ENCODE results near the gene LRRC37A.
"Not testable (repeated sequence)": the region's sequence is repeated elsewhere in the genome, so short reads cannot be mapped to it uniquely, and the experiment has no call there.

Gene LRRC37A

DNA sequence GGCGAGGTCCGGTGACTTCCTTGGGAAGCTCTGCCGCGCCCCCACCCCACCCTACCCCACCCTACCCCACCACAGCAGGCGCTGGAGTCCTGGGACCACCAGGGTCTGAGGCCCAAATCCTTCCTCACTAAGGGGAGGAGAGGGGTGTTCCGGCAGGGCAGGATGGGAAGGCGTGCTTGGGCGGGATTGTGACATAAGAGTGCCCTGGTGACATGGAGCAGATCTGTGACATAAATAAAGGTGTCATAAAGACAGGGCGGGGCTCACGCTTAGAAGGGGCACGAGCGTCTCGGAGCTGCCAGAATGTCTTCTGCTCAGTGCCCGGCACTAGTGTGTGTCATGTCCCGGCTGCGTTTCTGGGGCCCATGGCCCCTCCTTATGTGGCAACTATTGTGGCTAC is at the start of gene LRRC37A:
Gene LRRC37A, plus strand, starts transcription at position 301 of the 400 bp plus-strand sequence. Its CDS starts 3 bp downstream, at position 304.
- H3K9ac ChIP-seq (ENCODE audit: low read depth in 1 of 2, low read length in 2 of 2); H3K9me3 ChIP-seq (ENCODE audit: control insufficient read depth in 1 of 2, low read length in 2 of 2); H3K36me3 ChIP-seq (ENCODE audit: control insufficient read depth in 1 of 2, insufficient read depth in 2 of 2, low read length in 2 of 2); H3K27me3 ChIP-seq (ENCODE audit: control insufficient read depth in 1 of 2, insufficient read depth in 2 of 2, low read length in 2 of 2); H3K4me3 ChIP-seq (ENCODE audit: low read depth in 1 of 2, low read length in 2 of 2); H3K4me1 ChIP-seq (ENCODE audit: control insufficient read depth in 1 of 2, insufficient read depth in 2 of 2, low read length in 2 of 2); H3K27ac ChIP-seq (ENCODE audit: low read depth, low read length): not testable (repeated sequence)

DNA sequence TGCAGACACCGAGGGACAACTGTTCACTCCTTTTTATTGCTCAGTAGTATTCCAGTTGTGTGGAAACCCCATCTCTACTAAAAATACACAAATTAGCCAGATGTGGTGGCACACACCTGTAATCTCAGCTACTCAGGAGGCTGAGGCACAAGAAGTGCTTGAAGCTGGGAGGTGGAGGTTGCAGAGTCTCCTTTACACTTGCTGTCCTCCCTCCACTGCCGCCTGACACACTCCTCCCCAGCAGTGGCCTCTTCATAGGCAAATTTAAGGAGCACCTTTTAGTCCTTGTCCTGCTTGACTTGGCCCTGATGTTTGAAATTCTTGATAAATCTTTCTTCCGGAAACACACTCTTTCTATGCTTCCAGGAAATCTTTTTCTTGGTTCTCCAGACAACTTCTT is 45.8 kb upstream of the LRRC37A start:
- not testable (repeated sequence) for H3K27ac ChIP-seq (ENCODE audit: low read depth, low read length)

DNA sequence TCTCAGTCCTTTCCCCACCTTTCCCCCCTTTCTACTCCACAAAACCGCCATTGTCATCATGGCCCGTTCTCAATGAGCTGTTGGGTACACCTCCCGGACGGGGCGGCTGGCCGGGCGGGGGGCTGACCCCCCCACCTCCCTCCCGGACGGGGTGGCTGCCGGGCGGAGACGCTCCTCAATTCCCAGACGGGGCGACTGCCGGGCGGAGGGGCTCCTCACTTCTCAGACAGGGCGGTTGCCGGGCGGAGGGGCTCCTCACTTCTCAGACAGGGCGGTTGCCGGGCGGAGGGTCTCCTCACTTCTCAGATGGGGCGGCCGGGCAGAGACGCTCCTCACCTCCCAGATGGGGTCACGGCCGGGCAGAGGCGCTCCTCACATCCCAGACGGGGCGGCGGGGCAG is 42.1 kb upstream of the LRRC37A start:
- not testable (repeated sequence) for H3K9ac ChIP-seq (ENCODE audit: low read depth in 1 of 2, low read length in 2 of 2); H3K27ac ChIP-seq (ENCODE audit: low read depth, low read length)

More for the DNA sequence above, 45.8 kb upstream of the LRRC37A start:
- H3K9me3 ChIP-seq (ENCODE audit: control insufficient read depth in 1 of 2, low read length in 2 of 2); H3K27me3 ChIP-seq (ENCODE audit: control insufficient read depth in 1 of 2, insufficient read depth in 2 of 2, low read length in 2 of 2); H3K4me1 ChIP-seq (ENCODE audit: control insufficient read depth in 1 of 2, insufficient read depth in 2 of 2, low read length in 2 of 2); H3K9ac ChIP-seq (ENCODE audit: low read depth in 1 of 2, low read length in 2 of 2); H3K4me3 ChIP-seq (ENCODE audit: low read depth in 1 of 2, low read length in 2 of 2); H3K36me3 ChIP-seq (ENCODE audit: control insufficient read depth in 1 of 2, insufficient read depth in 2 of 2, low read length in 2 of 2): not testable (repeated sequence)

DNA sequence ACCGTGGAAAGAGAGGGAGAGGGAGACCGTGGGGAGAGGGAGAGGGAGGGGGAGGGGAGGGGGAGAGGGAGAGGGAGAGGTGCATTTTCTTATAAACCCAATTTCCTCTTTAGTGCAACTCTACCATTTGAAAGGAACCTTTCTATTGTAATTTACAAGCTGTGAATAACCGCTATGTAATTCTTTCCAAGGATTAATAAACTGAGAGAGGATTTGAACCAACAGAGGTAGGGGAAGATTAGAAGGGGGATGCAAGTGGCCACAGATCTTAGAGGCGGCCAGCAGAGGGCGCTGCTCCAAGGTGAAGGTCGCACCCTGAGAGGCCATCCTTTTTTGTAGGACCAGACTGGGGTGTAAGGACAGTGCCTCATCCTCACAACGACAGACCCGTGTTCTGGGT is 41.2 kb upstream of the LRRC37A start:
- not testable (repeated sequence) for H3K27me3 ChIP-seq (ENCODE audit: control insufficient read depth in 1 of 2, insufficient read depth in 2 of 2, low read length in 2 of 2); H3K9ac ChIP-seq (ENCODE audit: low read depth in 1 of 2, low read length in 2 of 2); H3K4me1 ChIP-seq (ENCODE audit: control insufficient read depth in 1 of 2, insufficient read depth in 2 of 2, low read length in 2 of 2); H3K27ac ChIP-seq (ENCODE audit: low read depth, low read length); H3K9me3 ChIP-seq (ENCODE audit: control insufficient read depth in 1 of 2, low read length in 2 of 2); H3K4me3 ChIP-seq (ENCODE audit: low read depth in 1 of 2, low read length in 2 of 2); H3K36me3 ChIP-seq (ENCODE audit: control insufficient read depth in 1 of 2, insufficient read depth in 2 of 2, low read length in 2 of 2)

More for the DNA sequence above, 42.1 kb upstream of the LRRC37A start:
- not testable (repeated sequence) for H3K4me3 ChIP-seq (ENCODE audit: low read depth in 1 of 2, low read length in 2 of 2); H3K36me3 ChIP-seq (ENCODE audit: control insufficient read depth in 1 of 2, insufficient read depth in 2 of 2, low read length in 2 of 2); H3K4me1 ChIP-seq (ENCODE audit: control insufficient read depth in 1 of 2, insufficient read depth in 2 of 2, low read length in 2 of 2); H3K27me3 ChIP-seq (ENCODE audit: control insufficient read depth in 1 of 2, insufficient read depth in 2 of 2, low read length in 2 of 2); H3K9me3 ChIP-seq (ENCODE audit: control insufficient read depth in 1 of 2, low read length in 2 of 2)

DNA sequence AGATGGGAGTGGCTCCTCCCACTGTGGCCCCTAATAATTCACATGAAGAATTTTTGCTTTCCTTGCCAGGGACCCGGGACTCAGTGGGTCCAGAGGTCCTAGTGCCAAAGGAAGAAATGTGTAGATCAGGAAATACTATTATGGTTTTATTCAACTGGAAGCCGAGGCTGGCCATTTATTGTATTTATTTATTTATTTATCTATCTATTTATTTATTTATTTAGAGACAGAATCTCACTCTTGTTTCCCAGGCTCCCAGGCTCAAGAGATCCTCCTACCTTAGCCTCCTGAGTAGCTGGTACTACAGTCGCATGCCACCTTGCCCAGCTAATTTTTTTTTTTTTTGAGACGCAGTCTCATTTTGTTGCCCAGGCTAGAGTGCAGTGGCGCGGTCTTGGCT is 40.7 kb upstream of the LRRC37A start:
- not testable (repeated sequence) for H3K27ac ChIP-seq (ENCODE audit: low read depth, low read length); H3K9ac ChIP-seq (ENCODE audit: low read depth in 1 of 2, low read length in 2 of 2); H3K4me1 ChIP-seq (ENCODE audit: control insufficient read depth in 1 of 2, insufficient read depth in 2 of 2, low read length in 2 of 2); H3K4me3 ChIP-seq (ENCODE audit: low read depth in 1 of 2, low read length in 2 of 2); H3K9me3 ChIP-seq (ENCODE audit: control insufficient read depth in 1 of 2, low read length in 2 of 2); H3K27me3 ChIP-seq (ENCODE audit: control insufficient read depth in 1 of 2, insufficient read depth in 2 of 2, low read length in 2 of 2); H3K36me3 ChIP-seq (ENCODE audit: control insufficient read depth in 1 of 2, insufficient read depth in 2 of 2, low read length in 2 of 2)

DNA sequence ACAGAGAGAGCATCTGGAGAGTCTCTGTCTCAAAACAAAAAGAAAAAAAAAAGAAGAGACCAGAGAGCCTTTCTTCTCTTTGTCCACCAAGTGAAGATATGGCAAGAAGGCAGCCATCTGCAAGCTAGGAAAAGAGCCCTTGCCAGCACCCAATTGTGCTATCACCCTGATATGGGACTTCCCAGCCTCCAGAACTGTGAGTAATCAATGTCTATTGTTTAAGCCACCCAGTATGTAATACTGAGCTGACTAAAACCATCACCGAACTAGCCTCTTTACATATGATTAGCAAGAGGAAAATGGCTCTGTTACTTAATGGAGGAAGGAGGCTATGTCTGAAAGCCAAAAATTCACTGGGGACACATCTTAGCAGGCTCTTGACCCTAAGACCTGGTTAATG is 38.6 kb upstream of the LRRC37A start:
- not testable (repeated sequence) for H3K9ac ChIP-seq (ENCODE audit: low read depth in 1 of 2, low read length in 2 of 2); H3K4me3 ChIP-seq (ENCODE audit: low read depth in 1 of 2, low read length in 2 of 2); H3K27me3 ChIP-seq (ENCODE audit: control insufficient read depth in 1 of 2, insufficient read depth in 2 of 2, low read length in 2 of 2); H3K36me3 ChIP-seq (ENCODE audit: control insufficient read depth in 1 of 2, insufficient read depth in 2 of 2, low read length in 2 of 2); H3K9me3 ChIP-seq (ENCODE audit: control insufficient read depth in 1 of 2, low read length in 2 of 2); H3K27ac ChIP-seq (ENCODE audit: low read depth, low read length); H3K4me1 ChIP-seq (ENCODE audit: control insufficient read depth in 1 of 2, insufficient read depth in 2 of 2, low read length in 2 of 2)

DNA sequence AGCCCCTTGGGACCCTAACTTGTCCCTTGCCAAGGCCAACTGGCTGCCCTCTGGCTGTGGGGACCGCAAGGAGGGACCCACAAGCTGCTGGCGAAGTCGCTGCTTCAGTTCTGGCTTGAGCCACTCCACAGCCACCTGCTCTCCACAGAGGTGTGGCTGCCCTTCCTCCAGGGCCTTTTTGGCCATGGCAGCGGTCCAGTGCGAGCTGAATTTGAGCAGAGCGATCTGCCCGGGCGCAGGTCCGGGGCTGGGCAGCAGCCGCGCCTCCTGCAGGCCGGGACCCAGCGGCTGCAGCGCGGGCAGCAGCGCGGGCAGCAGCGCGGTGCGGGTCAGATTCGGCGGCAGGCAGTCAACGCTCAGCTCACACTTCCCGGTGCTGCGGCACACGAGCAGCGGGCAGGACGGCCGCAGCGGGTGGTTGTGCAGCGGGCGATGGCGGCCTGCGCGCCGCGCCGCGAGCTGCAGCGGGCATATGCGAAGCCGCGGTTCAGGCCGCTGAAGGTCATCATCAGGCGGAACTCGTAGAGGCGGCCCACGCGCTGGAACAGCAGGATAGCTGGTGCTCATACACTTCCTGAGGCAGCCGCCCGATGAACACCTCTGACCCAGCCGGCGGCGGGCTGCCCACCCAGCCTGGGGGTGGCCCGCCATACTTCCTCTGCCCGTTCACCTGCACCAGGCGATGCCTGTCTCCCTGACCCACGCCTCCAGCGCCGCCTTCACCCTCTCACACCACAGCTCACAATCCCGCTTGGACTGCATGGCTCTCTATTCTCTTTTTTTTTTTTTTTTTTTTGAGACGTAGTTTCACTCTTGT is 34.9 kb upstream of the LRRC37A start:
- H3K9ac ChIP-seq (ENCODE audit: low read depth in 1 of 2, low read length in 2 of 2); H3K27me3 ChIP-seq (ENCODE audit: control insufficient read depth in 1 of 2, insufficient read depth in 2 of 2, low read length in 2 of 2); H3K27ac ChIP-seq (ENCODE audit: low read depth, low read length); H3K9me3 ChIP-seq (ENCODE audit: control insufficient read depth in 1 of 2, low read length in 2 of 2); H3K36me3 ChIP-seq (ENCODE audit: control insufficient read depth in 1 of 2, insufficient read depth in 2 of 2, low read length in 2 of 2); H3K4me1 ChIP-seq (ENCODE audit: control insufficient read depth in 1 of 2, insufficient read depth in 2 of 2, low read length in 2 of 2): not testable (repeated sequence)
- H3K4me3 ChIP-seq (ENCODE audit: low read depth in 1 of 2, low read length in 2 of 2) = peak overlapping the region; percentile 29 to 45

DNA sequence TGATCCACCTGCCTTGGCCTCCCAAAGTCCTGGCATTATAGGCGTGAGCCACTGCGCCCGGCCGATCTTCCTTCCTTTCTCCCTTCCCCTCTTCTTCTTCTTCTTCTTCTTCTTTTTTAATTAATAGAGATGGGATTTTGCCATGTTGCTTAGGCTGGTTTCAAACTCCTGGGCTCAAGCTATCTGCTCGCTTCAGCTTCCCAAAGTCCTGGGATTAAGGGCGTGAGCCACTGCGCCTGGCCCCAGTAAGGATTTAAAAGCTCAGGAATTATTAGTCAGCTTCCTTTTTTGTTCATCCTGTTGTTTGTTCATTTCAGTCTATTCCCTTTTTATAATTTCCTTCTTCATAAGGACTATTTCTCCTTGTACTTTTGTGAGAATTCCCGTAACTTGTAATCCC is 32.7 kb upstream of the LRRC37A start:
- peaks cover 0 to 3% of the 10 kb centered on the region in 2 donors for H3K27me3 ChIP-seq (ENCODE audit: control insufficient read depth in 1 of 2, insufficient read depth in 2 of 2, low read length in 2 of 2)

DNA sequence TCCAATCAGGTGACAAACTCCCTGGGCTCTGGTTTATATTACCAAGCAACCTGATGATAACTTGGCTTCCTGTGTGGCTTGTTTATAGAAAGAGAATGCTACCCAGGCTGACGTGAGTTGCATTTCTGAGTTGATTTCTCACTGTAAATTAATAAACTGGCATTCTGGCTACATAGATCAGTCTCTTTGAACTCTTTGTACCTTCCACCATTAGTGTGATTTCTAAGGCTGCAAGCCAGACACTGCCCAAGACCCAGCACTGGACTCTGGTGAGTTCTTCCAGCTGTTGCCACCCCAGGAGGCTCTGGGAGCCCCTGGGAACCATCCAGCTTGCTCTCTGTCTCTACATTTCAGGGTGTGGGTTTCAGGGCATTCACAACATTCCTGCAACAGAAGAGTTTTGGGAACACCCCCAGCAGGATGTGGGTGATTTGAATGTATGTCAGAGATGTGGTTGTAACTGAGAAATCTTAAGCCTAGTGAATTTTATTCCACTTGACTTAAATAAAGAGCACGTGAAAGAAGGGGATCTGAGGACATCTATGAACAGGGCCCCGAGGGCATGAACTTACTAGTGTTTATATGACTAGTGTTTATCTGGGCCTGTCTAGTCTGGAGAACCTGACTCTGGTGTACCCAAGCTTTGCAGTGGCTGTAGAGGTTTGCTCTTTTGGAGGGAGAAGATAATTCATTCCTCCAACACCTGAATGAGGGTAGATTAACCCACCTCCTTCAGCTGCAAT is 30.3 kb upstream of the LRRC37A start:
- no peak overlapping the region for H3K4me3 ChIP-seq (ENCODE audit: low read depth in 1 of 2, low read length in 2 of 2)
- no peak overlapping the region for H3K9ac ChIP-seq (ENCODE audit: low read depth in 1 of 2, low read length in 2 of 2)
- H3K36me3 ChIP-seq (ENCODE audit: control insufficient read depth in 1 of 2, insufficient read depth in 2 of 2, low read length in 2 of 2) = no peaks in the 10 kb centered on the region
- H3K27me3 ChIP-seq (ENCODE audit: control insufficient read depth in 1 of 2, insufficient read depth in 2 of 2, low read length in 2 of 2) = peaks cover 0 to 9% of the 10 kb centered on the region in 2 donors
- no peaks in the 10 kb centered on the region for H3K9me3 ChIP-seq (ENCODE audit: control insufficient read depth in 1 of 2, low read length in 2 of 2)
- H3K4me1 ChIP-seq (ENCODE audit: control insufficient read depth in 1 of 2, insufficient read depth in 2 of 2, low read length in 2 of 2) = peaks cover 10 to 13% of the 10 kb centered on the region in 2 donors
- no peak overlapping the region for H3K27ac ChIP-seq (ENCODE audit: low read depth, low read length)

More for the DNA sequence above, 32.7 kb upstream of the LRRC37A start:
- Histone ChIP-seq H3K9me3 (ENCODE audit: control insufficient read depth in 1 of 2, low read length in 2 of 2) (no peaks in the 10 kb centered on the region), H3K4me1 (ENCODE audit: control insufficient read depth in 1 of 2, insufficient read depth in 2 of 2, low read length in 2 of 2) (peaks cover 6 to 7% of the 10 kb centered on the region in 2 donors), H3K4me3 (ENCODE audit: low read depth in 1 of 2, low read length in 2 of 2) (no peak overlapping the region), H3K36me3 (ENCODE audit: control insufficient read depth in 1 of 2, insufficient read depth in 2 of 2, low read length in 2 of 2) (no peaks in the 10 kb centered on the region), H3K9ac (ENCODE audit: low read depth in 1 of 2, low read length in 2 of 2) (no peak overlapping the region), H3K27ac (ENCODE audit: low read depth, low read length) (no peak overlapping the region)

DNA sequence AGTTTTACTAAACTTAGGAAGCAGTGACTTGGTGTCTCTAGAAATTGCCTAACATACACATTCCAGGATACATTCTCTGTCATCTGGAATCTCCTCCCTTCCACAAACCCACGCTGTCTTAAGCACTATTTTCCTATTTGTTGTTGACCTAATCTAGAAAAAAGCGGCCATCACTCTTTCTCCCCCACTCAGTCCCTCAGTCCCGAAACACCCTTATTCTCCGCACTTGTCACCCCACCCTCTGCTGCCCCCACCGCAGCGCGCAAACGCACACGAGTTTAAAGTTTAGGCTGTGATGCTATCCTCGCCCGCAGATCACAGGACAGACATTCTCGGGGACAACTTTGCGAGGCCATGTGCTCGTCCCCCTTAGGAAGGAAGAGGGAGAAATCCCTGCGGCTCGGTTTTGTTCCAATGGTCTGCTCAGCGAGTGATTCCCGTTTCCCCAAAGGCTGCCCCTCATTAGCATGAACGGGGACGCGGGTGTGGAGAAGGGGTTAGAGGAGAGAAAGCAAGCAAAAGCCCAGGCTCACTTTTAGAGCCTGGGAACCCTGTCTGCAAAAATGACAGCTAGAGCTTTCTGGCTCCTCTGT is 28.8 kb upstream of the LRRC37A start:
- not testable (repeated sequence) for H3K9me3 ChIP-seq (ENCODE audit: control insufficient read depth in 1 of 2, low read length in 2 of 2); H3K36me3 ChIP-seq (ENCODE audit: control insufficient read depth in 1 of 2, insufficient read depth in 2 of 2, low read length in 2 of 2); H3K27me3 ChIP-seq (ENCODE audit: control insufficient read depth in 1 of 2, insufficient read depth in 2 of 2, low read length in 2 of 2); H3K27ac ChIP-seq (ENCODE audit: low read depth, low read length)
- Histone ChIP-seq H3K4me1 (ENCODE audit: control insufficient read depth in 1 of 2, insufficient read depth in 2 of 2, low read length in 2 of 2) (peaks cover 10 to 13% of the 10 kb centered on the region in 2 donors), H3K4me3 (ENCODE audit: low read depth in 1 of 2, low read length in 2 of 2) (peak overlapping the region; percentile 58 to 61), H3K9ac (ENCODE audit: low read depth in 1 of 2, low read length in 2 of 2) (peak overlapping the region; percentile 65 to 69)

Measured in duodenal mucosa (tissue), 2 donors.